Fibroblast of skin of abdomen (primary cell): Measurements from ENCODE around the gene DNAJB8.
A peak's percentile ranks its signal among the peaks of the same experiment; 100 is the strongest.

Experiments used
- DNase-seq: peaks from one replicate; pipeline ENCODE4 v3.0.0-alpha.2; 2013

The DNAJB8 gene

GRCh38 chr3:128424508-128425069 is 42.1 kb downstream of the DNAJB8 start:
- DNase-seq, result peak; percentile 88

- DNase-seq, result no peak
Observed at GRCh38 chr3:128423525-128424147, 43.1 kb downstream of the DNAJB8 start.

GRCh38 chr3:128422762-128423524 is 43.7 kb downstream of the DNAJB8 start:
- no peak for DNase-seq

- no peak for DNase-seq
Observed at GRCh38 chr3:128421966-128422365, 44.7 kb downstream of the DNAJB8 start.

GRCh38 chr3:128421439-128421836 is 45.3 kb downstream of the DNAJB8 start:
- no peak for DNase-seq

GRCh38 chr3:128420720-128421438 is 45.8 kb downstream of the DNAJB8 start:
- no peak for DNase-seq

GRCh38 chr3:128420289-128420688 is 46.4 kb downstream of the DNAJB8 start:
- no peak for DNase-seq

- DNase-seq, result no peak
Observed at GRCh38 chr3:128419311-128419710, 47.4 kb downstream of the DNAJB8 start.

- no peak for DNase-seq
Observed at GRCh38 chr3:128418900-128419299, 47.8 kb downstream of the DNAJB8 start.

GRCh38 chr3:128416578-128417211 is 50.0 kb downstream of the DNAJB8 start:
- DNase-seq, result peak; percentile 64

- DNase-seq, result no peak
Observed at GRCh38 chr3:128415773-128416577, 50.7 kb downstream of the DNAJB8 start.

- no peak for DNase-seq
Observed at GRCh38 chr3:128415200-128415772, 51.4 kb downstream of the DNAJB8 start.

GRCh38 chr3:128413413-128414205 is 53.1 kb downstream of the DNAJB8 start:
- DNase-seq, result no peak

GRCh38 chr3:128413003-128413370 is 53.7 kb downstream of the DNAJB8 start:
- DNase-seq, result no peak
